Upper lobe of left lung (tissue), 6 donors: ENCODE results near the gene MPO. TPM values are rescaled to one million over a fixed set of nuclear protein-coding genes. Genes with fewer than 3 reads are reported as not detected.

Experiments
- ATAC-seq, 2 donors: fragments of 200-7000 bp; cut with Tn5 transposase; one replicate each; pipeline ENCODE4 v1.9.1; 2022; ENCODE audit warnings: mild to moderate bottlenecking in 2 of 2, moderate library complexity in 2 of 2; ENCODE audit not compliant: low FRiP score in 2 of 2
- DNase-seq, 2 donors: peaks; one replicate each; pipeline ENCODE4 v3.0.0-alpha.2; 2019 to 2020
- H3K27ac ChIP-seq, 4 donors: fragments of 200-600 bp; sonication (generic); one replicate each; pipeline ENCODE4 v1.5.1; 2016 to 2019
- H3K27me3 ChIP-seq, 4 donors: fragments of 200-600 bp; sonication (generic); one replicate each; pipeline ENCODE4 v1.5.1; 2017 to 2019
- H3K36me3 ChIP-seq, 4 donors: fragments of 200-600 bp; sonication (generic); one replicate each; pipeline ENCODE4 v1.5.1; 2016 to 2019
- H3K4me1 ChIP-seq, 4 donors: fragments of 200-600 bp; sonication (generic); one replicate each; pipeline ENCODE4 v1.5.1; 2018 to 2019
- H3K4me3 ChIP-seq, 4 donors: fragments of 200-600 bp; sonication (generic); one replicate each; pipeline ENCODE4 v1.5.1; 2017 to 2019; ENCODE audit warnings: mild to moderate bottlenecking in 2 of 4, moderate library complexity in 1 of 4
- H3K9me3 ChIP-seq, 4 donors: fragments of 200-600 bp; sonication (generic); one replicate each; pipeline ENCODE4 v1.5.1; 2018 to 2019
- EP300 ChIP-seq, 4 donors: sonication (generic); formaldehyde crosslinking; IDR thresholded peaks; one replicate each; pipeline ENCODE4 v1.5.1; 2017; ENCODE audit warnings: antibody characterized with exemption in 4 of 4, control low read depth in 2 of 4
- POLR2A ChIP-seq, 4 donors: fragments of 450-650 bp; IDR thresholded peaks; one replicate each; pipeline ENCODE4 v1.5.1; 2016 to 2017; ENCODE audit warnings: antibody characterized with exemption in 4 of 4, mild to moderate bottlenecking in 2 of 4
- POLR2AphosphoS5 ChIP-seq, 2 donors: sonication (generic); formaldehyde crosslinking; IDR thresholded peaks; one replicate each; pipeline ENCODE4 v1.5.1; 2017; ENCODE audit warnings: antibody characterized with exemption in 2 of 2
- WGBS, 2 donors: methylation state at CpG; one replicate each; pipeline ENCODE4 v1.1.5; 2017 to 2018; 5-methylcytosine and 5-hydroxymethylcytosine counted together
- total RNA-seq, 6 donors: library from RNA; depleted of rRNA in 4 of 6; stranded (reverse); fragments of >200 nt in 4 of 6; gene quantifications; one replicate each; pipeline versions ENCODE4 v1.1.0 to v1.2.1, GENCODE V29; 2016 to 2021
- TF ChIP-seq, protein P1 (sequence below), 6 experiments: fragments of 450-650 bp in 4 of 6; fragments of 200-600 bp in 2 of 6; sonication (generic) in 2 of 6; IDR thresholded peaks; one replicate each; pipeline ENCODE4 v1.5.1; 2016 to 2019; ENCODE audit warnings: antibody characterized with exemption in 6 of 6
- donor health status: DM: no; HTN: no; CAD: no; lungs with moderate emphysema.
- donor health status: DM: no; HTN: yes; CAD: no; lungs with severe emphysema.

The MPO gene
- total RNA-seq, 6 donors from 2014 or later = 0.71 to 4.6 (median 1.0) TPM

DNA sequence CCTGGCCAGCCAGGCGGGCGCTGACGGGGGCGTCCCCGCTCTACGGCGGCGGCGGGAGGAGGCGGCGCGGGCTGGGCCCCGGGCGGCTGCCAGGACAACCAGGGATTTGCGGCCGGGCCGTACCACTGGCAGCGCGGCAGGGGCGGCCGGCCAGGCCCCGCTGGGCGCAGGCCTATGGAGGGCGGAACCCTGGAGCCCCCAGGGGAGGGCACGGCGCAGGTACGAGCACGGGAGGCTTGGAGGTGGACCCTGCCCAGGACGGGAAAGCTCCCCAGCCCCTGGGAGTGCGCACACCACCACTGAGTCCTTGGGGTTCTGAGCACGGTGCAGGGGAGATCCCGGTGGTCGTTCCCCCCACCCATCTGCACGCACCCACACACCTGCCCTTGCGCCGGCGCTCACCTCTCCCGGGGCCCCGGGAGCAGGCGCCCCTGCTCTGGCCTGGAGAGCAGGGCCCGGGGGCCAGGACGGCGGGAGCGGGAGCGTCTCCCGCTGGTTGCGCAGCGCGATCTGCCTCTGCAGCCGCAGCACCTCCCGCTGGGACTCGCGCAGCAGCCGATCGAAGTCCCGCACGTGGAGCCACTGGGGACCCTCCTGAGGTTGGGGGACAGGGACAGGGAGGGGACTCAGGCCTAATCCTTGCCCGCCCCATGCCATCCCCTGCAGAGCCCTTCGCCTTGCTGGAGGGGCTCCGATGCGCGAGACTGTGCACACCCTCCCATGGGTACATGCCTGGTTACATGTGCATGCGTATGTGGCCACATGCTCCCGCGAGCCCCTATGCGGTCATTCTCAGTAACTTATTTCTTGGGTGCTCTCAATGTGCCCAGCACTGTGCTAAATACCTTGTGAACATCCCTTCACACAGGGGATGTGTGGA lies 43.9 kb upstream of the MPO start:
- 12 to 23% methylated on average over 8 to 31 of the region's 66 CpGs for WGBS, 2 donors
- H3K4me3 ChIP-seq = peak overlapping the region; percentile 47 to 79 (median 65)
- H3K9me3 ChIP-seq = no peaks in the 10 kb centered on the region
- H3K4me1 ChIP-seq = peaks cover 4 to 27% (median 20%) of the 10 kb centered on the region in 4 donors
- H3K36me3 ChIP-seq = no peaks in the 10 kb centered on the region
- peak; percentile 54 to 93 for DNase-seq
- H3K27me3 ChIP-seq = peaks cover 0 to 5% (median 0%) of the 10 kb centered on the region in 4 donors
- TF ChIP-seq POLR2A (IDR thresholded peaks at IDR 0.05) = peak in 1 of 4 donors; percentile 35
- TF ChIP-seq EP300 (IDR thresholded peaks at IDR 0.05) = no peak
- ATAC-seq = peak; percentile 56 to 75
- H3K27ac ChIP-seq = peak overlapping the region in 3 of 4 donors; percentile 54 to 63 (median 61)

GRCh38 chr17:58324056-58324408 lies 43.3 kb upstream of the MPO start:
- peaks cover 4 to 27% (median 20%) of the 10 kb centered on the region in 4 donors for H3K4me1 ChIP-seq
- H3K27me3 ChIP-seq = peaks cover 0 to 5% (median 0%) of the 10 kb centered on the region in 4 donors
- DNase-seq (no peak), ATAC-seq (no peak)
- WGBS, 2 donors = 9% methylated on average over 8 of the region's 13 CpGs; no CpG with 5 or more reads in 1 of the 2 donors
- H3K36me3 ChIP-seq = no peaks in the 10 kb centered on the region
- H3K4me3 ChIP-seq = peak overlapping the region in 3 of 4 donors; percentile 54 to 79 (median 76)
- no peaks in the 10 kb centered on the region for H3K9me3 ChIP-seq
- no peak for TF ChIP-seq POLR2A (IDR thresholded peaks at IDR 0.05)
- TF ChIP-seq, protein P1, sequence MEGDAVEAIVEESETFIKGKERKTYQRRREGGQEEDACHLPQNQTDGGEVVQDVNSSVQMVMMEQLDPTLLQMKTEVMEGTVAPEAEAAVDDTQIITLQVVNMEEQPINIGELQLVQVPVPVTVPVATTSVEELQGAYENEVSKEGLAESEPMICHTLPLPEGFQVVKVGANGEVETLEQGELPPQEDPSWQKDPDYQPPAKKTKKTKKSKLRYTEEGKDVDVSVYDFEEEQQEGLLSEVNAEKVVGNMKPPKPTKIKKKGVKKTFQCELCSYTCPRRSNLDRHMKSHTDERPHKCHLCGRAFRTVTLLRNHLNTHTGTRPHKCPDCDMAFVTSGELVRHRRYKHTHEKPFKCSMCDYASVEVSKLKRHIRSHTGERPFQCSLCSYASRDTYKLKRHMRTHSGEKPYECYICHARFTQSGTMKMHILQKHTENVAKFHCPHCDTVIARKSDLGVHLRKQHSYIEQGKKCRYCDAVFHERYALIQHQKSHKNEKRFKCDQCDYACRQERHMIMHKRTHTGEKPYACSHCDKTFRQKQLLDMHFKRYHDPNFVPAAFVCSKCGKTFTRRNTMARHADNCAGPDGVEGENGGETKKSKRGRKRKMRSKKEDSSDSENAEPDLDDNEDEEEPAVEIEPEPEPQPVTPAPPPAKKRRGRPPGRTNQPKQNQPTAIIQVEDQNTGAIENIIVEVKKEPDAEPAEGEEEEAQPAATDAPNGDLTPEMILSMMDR (IDR thresholded peaks at IDR 0.05) = no peak
- TF ChIP-seq POLR2AphosphoS5 (IDR thresholded peaks at IDR 0.05) = no peak
- no peak for TF ChIP-seq EP300 (IDR thresholded peaks at IDR 0.05)
- peak overlapping the region in 3 of 4 donors; percentile 54 to 63 (median 61) for H3K27ac ChIP-seq

DNA sequence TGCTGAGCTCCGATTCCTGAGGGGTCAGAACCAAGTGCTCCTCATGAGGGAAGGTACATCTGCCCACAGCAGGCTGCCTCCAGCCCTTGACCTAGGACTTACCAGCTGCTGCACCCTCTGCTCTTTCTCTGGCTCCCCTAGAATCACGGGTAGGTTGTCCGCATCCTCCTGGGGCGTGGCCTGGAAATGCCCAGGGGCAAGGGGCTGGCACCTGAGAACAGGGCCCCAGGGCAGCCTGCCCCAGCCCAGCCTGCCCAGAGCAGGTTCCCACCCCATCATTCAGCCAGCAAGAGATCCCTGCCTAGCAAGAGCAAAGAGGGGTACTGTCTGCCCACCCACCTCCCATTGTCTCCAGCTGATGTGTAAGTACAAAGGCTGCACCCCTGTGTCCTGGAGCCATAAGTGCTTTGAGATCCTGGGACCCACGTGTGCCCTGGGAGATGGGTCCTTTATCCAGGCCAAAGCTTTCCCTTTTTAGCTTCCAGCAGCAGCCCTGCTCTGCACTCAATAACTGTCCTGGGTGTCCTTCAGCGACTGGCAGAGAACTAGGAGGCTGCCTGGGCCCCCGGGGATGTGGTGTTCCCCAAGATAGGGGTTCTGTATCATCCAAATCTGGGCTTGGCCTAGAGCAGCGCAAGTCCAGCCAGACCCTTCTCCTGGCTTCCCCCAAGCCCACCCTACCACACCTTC lies 42.8 kb upstream of the MPO start:
- Histone ChIP-seq H3K4me3 (peak overlapping the region in 3 of 4 donors; percentile 54 to 79 (median 76)), H3K9me3 (no peaks in the 10 kb centered on the region), H3K4me1 (peaks cover 4 to 24% (median 18%) of the 10 kb centered on the region in 4 donors), H3K27me3 (peaks cover 0 to 4% (median 0%) of the 10 kb centered on the region in 4 donors), H3K27ac (peak overlapping the region in 3 of 4 donors; percentile 54 to 63 (median 61)), H3K36me3 (no peaks in the 10 kb centered on the region)
- WGBS, 2 donors = 69 to 71% methylated on average over 5 to 8 of the region's 8 CpGs
- DNase-seq = no peak
- no peak for TF ChIP-seq EP300 (IDR thresholded peaks at IDR 0.05)
- no peak for TF ChIP-seq POLR2A (IDR thresholded peaks at IDR 0.05)
- TF ChIP-seq, protein P1 (IDR thresholded peaks at IDR 0.05) = no peak
- no peak for TF ChIP-seq POLR2AphosphoS5 (IDR thresholded peaks at IDR 0.05)
- no peak for ATAC-seq

DNA sequence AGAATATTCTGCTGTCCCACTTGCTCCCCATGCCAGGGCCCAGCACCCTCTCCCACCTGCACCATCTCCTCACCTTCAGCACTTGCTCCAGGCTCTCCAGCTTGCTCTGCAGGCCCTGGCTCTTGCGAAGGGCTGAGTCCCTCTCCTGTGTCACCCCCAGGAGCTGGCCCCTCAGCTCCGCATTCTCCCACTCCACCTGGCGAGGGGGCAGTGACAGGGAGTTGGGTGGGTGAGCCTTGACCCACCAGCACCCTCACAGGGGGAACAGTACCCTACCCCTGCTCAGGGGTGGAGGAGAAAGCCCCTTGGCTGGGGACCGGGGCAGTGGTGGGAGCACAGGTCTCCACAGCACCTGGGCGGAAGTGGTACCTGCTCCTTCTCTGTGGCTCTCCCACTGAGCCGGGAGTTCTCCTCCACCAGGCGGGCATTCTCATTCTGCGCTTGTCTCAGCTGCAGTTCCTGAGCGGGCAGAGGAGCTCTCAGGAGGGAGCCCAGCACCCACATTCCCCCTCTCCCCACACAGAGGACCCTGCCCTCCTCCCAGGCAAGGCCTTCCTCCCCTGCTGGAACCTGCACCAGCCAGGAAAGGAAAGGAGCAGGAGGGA lies 41.9 kb upstream of the MPO start:
- no peak for DNase-seq

More for the DNA sequence above, 41.9 kb upstream of the MPO start:
- no peak for ATAC-seq
- H3K36me3 ChIP-seq = no peaks in the 10 kb centered on the region
- 88 to 97% methylated on average over 3 to 9 of the region's 9 CpGs for WGBS, 2 donors
- no peak overlapping the region for H3K27ac ChIP-seq
- H3K27me3 ChIP-seq = no peaks in the 10 kb centered on the region
- H3K4me1 ChIP-seq = peaks cover 4 to 21% (median 13%) of the 10 kb centered on the region in 4 donors
- no peaks in the 10 kb centered on the region for H3K9me3 ChIP-seq
- TF ChIP-seq, protein P1 (IDR thresholded peaks at IDR 0.05) = no peak
- TF ChIP-seq EP300 (IDR thresholded peaks at IDR 0.05) = no peak
- no peak for TF ChIP-seq POLR2AphosphoS5 (IDR thresholded peaks at IDR 0.05)
- TF ChIP-seq POLR2A (IDR thresholded peaks at IDR 0.05) = no peak
- H3K4me3 ChIP-seq = no peak overlapping the region
